GM11168 (cell line): ENCODE data around the gene NCBP3.

Source experiments
- in situ Hi-C: fragments of 300-500 bp; cut with MboI; formaldehyde crosslinking; loops from one replicate; pipeline ENCODE4 v1.12.0; 2022; ENCODE audit warnings: low sequenced_read_pairs; ENCODE audit not compliant: unreplicated experiment

Gene NCBP3

GRCh38 chr17:3815925-3816324 lies 30.1 kb downstream of the NCBP3 start:
- in situ Hi-C loops: no loop called here

- in situ Hi-C loops: no loop called here
Observed at GRCh38 chr17:3815122-3815521, 30.9 kb downstream of the NCBP3 start.

- in situ Hi-C loops: no loop called here
Observed at GRCh38 chr17:3814361-3814760, 31.7 kb downstream of the NCBP3 start.

- in situ Hi-C loops: no loop called here
Observed at GRCh38 chr17:3813171-3813570, 32.9 kb downstream of the NCBP3 start.

DNA sequence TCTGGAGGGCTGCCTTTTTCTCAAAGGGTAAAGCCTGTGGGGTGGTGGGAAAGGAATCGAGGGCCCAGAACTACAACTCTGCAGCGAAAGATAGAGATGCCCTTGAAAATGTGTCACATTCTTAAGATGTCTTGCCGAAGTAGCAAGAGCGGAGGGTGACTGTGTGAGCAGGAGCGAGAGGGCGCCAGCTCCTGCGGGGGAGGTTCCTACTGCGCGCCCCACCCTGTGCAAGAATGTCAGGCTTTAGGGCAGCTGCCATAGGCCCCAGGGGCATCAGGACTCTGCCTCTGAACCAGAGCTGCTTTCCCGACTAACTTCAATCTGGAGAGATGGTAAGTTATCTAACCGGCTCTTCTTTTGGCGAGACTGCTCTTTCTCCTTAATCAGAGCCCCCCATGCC lies 33.3 kb downstream of the NCBP3 start:
- in situ Hi-C loops: no loop called here

- in situ Hi-C loops: no loop called here
Observed at GRCh38 chr17:3812284-3812683, 33.8 kb downstream of the NCBP3 start.

DNA sequence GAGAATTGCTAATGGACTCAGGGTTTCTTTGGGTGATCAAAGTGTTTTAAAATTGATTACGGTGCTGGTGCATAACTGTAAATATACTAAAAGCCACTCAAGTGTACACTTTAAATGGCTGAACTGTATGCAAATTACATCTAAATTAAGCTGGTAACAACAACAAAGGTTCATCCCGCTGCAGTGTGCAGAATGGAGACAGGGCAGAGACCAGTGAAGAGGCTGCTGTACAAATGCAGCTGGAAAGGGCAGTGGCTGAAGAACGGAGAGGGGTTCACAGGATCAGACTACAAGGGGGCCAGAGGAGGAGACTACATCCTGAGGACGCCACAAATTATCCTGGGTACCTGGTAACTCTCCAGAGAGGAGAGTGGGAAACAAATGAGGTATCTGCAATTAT lies 36.0 kb downstream of the NCBP3 start:
- in situ Hi-C loops: no loop called here

GRCh38 chr17:3809135-3809534 lies 36.9 kb downstream of the NCBP3 start:
- in situ Hi-C loops: loop anchor here (10.0 kb wide), 1 partner anchor 64 kb away; no protein-coding TSS in a partner anchor

GRCh38 chr17:3808701-3809100 lies 37.3 kb downstream of the NCBP3 start:
- in situ Hi-C loops: loop anchor here (10.0 kb wide), 1 partner anchor 64 kb away; no protein-coding TSS in a partner anchor

- in situ Hi-C loops: loop anchor here (10.0 kb wide), 1 partner anchor 61 kb away; no protein-coding TSS in a partner anchor
Observed at GRCh38 chr17:3805581-3805980, 40.5 kb downstream of the NCBP3 start.

GRCh38 chr17:3804503-3804931 lies 41.5 kb downstream of the NCBP3 start:
- in situ Hi-C loops: loop anchor here (10.0 kb wide), 1 partner anchor 60 kb away; no protein-coding TSS in a partner anchor

- in situ Hi-C loops: loop anchor here (10.0 kb wide), 1 partner anchor 58 kb away; no protein-coding TSS in a partner anchor
Observed at GRCh38 chr17:3803308-3803640, 42.8 kb downstream of the NCBP3 start.

DNA sequence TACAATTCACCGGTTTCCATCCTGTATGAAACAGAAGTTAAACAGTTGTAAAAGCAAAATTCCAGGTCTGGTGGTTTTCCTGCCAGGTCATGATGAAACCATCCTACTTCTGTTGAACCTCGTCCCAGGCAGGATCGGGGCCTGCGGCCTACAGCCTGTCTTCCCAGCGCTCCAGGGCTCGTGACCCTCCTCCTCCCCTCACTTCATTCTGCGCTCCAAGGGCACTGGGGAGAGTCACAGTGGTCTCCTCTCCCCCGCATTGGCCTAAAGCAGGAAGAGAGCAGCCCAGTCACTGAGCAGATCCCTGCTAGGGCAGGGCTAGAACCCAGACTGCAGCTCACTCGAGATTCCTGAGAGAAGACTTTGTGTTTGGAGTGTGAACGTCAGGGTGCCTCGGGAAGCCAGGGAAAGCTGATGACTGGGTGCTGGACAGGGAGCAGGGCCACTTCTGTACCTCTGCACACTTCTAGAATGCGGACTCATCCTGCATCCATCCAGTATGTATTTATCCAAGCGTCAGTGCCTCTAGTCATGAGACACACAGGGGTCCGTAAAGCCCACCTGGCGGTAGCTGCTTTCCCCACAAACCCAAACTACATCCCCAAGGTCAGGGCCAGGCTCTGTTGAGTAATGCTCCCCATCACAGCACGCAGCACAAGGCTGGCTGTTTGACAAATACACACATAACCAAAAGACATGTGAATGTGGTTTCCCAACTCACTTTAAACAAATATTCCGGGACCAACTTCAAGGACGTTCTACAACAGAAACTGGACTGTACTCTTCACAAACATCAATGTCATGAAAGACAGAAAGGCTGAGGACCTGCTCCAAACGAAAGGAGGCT lies 43.4 kb downstream of the NCBP3 start:
- in situ Hi-C loops: loop anchor here (10.0 kb wide), 1 partner anchor 58 kb away; no protein-coding TSS in a partner anchor

GRCh38 chr17:3801792-3802191 lies 44.3 kb downstream of the NCBP3 start:
- in situ Hi-C loops: loop anchor here (10.0 kb wide), 1 partner anchor 57 kb away; no protein-coding TSS in a partner anchor

- in situ Hi-C loops: loop anchor here (10.0 kb wide), 1 partner anchor 57 kb away; no protein-coding TSS in a partner anchor
Observed at GRCh38 chr17:3801347-3801746, 44.7 kb downstream of the NCBP3 start.

- in situ Hi-C loops: loop anchor here (10.0 kb wide), 1 partner anchor 56 kb away; no protein-coding TSS in a partner anchor
Observed at GRCh38 chr17:3800362-3801271, 45.4 kb downstream of the NCBP3 start, which contains the start of gene ITGAE. ITGAE (minus strand) TSS chr17:3801188; CDS start chr17:3801144, 44 bp downstream.

GRCh38 chr17:3799181-3799945 lies 46.7 kb downstream of the NCBP3 start:
- in situ Hi-C loops: no loop called here

DNA sequence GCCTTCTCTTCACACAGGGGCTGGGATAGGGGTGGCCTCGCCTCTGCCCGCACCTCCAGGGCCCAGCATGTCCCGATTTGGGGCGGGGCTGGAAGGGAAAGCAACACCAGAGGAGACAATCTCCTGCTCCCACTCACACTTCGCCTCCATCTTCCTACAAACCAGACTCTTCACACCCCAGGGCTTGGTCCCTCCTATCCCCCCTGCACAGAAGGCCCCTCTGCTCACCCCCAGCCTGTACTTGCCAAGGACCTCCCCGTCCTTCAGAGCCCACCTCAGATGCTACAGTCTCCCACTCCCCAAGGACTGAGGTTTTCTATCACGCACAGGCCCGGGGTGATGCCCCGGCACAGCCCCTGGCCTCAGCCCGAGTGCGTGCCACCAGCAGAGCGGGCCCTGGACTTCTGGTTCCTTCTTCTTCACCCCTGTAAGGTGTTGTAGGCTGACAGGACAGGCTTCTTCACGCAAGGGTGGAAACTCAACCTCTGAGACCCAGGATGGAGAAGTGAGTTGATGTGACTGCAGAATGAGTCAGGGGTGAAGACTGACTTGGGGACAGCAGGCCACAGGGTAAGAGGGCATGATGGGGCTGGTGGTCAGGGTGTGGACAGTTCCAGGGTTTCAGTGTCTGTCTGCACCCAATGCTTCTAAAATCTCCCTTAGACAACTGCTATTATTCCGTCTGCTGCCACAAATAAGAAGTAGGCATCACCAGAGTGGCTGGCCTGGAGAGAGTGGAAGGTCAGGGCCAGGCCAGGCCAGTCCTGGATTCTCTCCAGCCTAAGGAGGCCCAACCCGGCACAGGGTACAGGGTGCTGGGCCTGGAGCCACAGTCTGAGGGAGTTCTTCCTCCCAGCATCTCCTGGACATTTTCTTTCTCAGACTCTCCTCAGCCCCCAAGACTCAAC lies 47.5 kb downstream of the NCBP3 start:
- in situ Hi-C loops: no loop called here

DNA sequence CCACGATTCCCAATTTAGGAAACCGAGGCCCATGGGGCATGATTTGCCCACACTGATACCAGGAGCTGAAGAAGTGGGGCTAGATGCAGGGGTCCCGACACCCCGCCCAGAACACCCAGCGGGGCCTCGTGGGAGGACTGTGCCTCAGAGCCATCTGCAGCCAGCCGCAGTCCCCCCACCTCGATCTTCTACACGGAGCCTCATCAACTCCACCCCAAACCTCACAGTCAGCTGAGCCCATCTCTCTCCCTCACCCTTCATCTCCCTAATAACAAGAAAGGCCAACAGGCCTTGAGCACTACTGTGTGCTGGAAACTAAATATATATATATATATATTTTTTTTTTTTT lies 49.2 kb downstream of the NCBP3 start:
- in situ Hi-C loops: no loop called here
